ENCODE measurements around the gene MGA. TPM values are rescaled to one million over a fixed set of nuclear protein-coding genes. Genes with fewer than 3 reads are reported as not detected.
"Not testable (repeated sequence)": the region's sequence is repeated elsewhere in the genome, so short reads cannot be mapped to it uniquely, and the experiment has no call there.

The MGA gene
- polyA plus RNA-seq, 3 donors: 2.9 to 5.3 (median 3.4) TPM

- no peak overlapping the region for H3K27ac ChIP-seq (ENCODE audit: low read depth, low read length)
- 70 to 81% (median 74%) methylated on average over 4 of the region's 4 CpGs for WGBS, 3 donors
Observed at GRCh38 chr15:41692049-41692448, 31.8 kb downstream of the MGA start.

DNA sequence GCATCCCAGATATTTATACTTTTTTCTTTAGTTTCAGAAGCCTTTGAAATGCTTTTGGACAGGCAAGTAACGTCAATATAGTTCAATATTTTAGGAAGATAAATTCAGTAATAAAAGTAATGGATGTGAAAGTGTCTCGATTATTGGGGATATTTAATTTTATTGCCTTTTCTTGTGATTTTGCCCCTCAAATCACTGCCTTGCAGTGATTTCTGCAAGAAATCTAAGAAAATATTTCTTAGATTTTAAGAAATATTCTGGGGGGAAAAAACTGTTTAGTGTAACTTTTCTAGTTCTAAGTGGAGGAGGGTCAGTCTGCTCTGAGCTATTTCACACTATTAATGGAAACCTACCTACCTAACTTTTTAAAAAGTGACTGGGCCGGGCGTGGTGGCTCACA lies 33.6 kb downstream of the MGA start:
- WGBS, 3 donors: 83 to 91% (median 90%) methylated on average over 4 of the region's 4 CpGs
- H3K27ac ChIP-seq (ENCODE audit: low read depth, low read length): no peak overlapping the region

GRCh38 chr15:41695750-41696436 lies 35.7 kb downstream of the MGA start:
- no peak overlapping the region for H3K27ac ChIP-seq (ENCODE audit: low read depth, low read length)
- 39 to 74% (median 44%) methylated on average over 8 of the region's 8 CpGs for WGBS, 3 donors

DNA sequence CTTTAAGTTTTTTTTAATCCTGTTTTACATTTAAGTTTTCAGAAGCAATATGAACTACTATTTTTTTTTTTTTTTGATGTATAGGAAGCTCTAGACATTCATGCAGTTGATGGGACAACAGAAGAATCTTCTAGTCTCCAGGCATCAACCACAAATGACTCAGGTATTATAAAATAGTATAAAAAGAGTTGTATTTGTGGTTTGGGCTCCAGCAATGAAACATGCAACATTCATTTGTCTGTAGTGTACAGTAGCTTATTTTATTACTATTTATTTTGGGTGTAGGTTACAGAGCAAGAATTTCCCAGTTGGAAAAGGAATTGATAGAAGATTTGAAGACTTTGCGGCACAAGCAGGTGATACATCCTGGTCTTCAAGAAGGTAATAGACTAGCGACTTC lies 38.6 kb downstream of the MGA start:
- WGBS, 3 donors: 96 to 98% (median 97%) methylated on average over 2 of the region's 2 CpGs
- H3K27ac ChIP-seq (ENCODE audit: low read depth, low read length): no peak overlapping the region

- H3K27ac ChIP-seq (ENCODE audit: low read depth, low read length): no peak overlapping the region
Observed at GRCh38 chr15:41703120-41703519, 42.9 kb downstream of the MGA start.

GRCh38 chr15:41713047-41713446 lies 52.8 kb downstream of the MGA start:
- 55 to 68% (median 58%) methylated on average over 6 of the region's 6 CpGs for WGBS, 3 donors
- H3K27ac ChIP-seq (ENCODE audit: low read depth, low read length): no peak overlapping the region

DNA sequence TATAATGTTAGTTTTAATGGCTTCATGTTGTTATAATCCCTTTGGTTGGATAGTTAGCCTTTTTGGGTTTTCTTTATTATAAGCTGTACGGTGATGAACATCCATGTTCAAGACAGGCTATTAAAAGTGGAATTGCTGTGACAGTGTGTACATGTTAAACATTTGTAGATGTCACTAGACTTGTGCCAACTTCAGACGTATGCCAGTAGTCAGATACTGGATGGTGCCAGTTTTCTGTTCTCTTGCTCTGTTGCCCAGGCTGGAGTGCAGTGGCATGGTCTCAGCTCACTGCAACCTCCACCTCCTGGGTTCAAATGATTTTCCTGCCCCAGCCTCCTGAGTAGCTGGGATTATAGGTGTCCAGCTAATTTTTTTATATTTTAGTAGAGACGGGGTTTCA lies 54.1 kb downstream of the MGA start:
- WGBS, 3 donors: 73 to 92% (median 91%) methylated on average over 3 of the region's 3 CpGs
- H3K27ac ChIP-seq (ENCODE audit: low read depth, low read length): no peak overlapping the region

- H3K27ac ChIP-seq (ENCODE audit: low read depth, low read length): no peak overlapping the region
Observed at GRCh38 chr15:41716864-41717263, 56.7 kb downstream of the MGA start.

- no peak overlapping the region for H3K27ac ChIP-seq (ENCODE audit: low read depth, low read length)
- 83 to 97% (median 94%) methylated on average over 3 of the region's 3 CpGs for WGBS, 3 donors
Observed at GRCh38 chr15:41727143-41727542, 66.9 kb downstream of the MGA start.

DNA sequence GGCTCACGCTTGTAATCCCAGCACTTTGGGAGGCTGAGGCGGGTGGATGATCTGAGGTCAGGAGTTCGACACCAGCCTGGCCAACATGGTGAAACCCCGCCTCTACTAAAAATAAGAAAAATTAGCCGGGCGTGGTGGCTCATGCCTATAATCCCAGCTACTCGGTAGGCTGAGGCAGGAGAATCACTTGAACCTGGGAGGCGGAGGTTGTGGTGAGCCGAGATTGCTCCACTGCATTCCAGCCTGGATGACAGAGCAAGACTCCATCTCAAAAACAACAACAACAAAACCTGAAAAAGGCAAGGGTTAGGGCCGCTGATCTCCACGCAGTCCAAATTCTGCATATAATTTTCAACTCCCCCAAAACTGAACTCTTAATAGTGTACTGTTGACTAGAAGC lies 67.9 kb downstream of the MGA start:
- WGBS, 3 donors: 96 to 98% (median 96%) methylated on average over 11 of the region's 11 CpGs
- H3K27ac ChIP-seq (ENCODE audit: low read depth, low read length): not testable (repeated sequence)

DNA sequence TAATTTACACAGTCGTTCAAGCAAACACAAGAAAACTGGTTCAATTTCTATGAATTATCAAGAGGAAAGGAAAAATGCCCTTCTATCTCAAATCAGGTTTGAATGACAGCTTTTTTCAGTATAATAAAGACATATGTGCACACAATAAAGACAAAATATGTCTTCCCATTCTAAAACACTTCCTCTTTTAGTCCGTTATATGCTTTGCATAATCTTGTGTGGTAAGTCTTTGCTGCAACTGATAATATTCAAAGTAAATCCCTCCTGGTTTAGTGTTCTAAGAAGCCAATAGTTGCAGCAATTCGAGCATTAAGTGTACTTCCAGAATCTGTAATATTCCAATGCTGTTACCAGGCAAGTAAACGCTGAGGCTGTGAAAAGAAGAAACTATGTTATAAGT lies 70.3 kb downstream of the MGA start:
- WGBS, 3 donors: 54 to 76% (median 55%) methylated on average over 4 of the region's 4 CpGs
- no peak overlapping the region for H3K27ac ChIP-seq (ENCODE audit: low read depth, low read length)

- 88 to 98% (median 94%) methylated on average over 1 of the region's 1 CpG for WGBS, 3 donors
- H3K27ac ChIP-seq (ENCODE audit: low read depth, low read length): no peak overlapping the region
Observed at GRCh38 chr15:41732483-41732882, 72.3 kb downstream of the MGA start.

- WGBS, 3 donors: 96 to 97% (median 96%) methylated on average over 4 of the region's 4 CpGs
- H3K27ac ChIP-seq (ENCODE audit: low read depth, low read length): no peak overlapping the region
Observed at GRCh38 chr15:41734079-41734478, 73.9 kb downstream of the MGA start.

DNA sequence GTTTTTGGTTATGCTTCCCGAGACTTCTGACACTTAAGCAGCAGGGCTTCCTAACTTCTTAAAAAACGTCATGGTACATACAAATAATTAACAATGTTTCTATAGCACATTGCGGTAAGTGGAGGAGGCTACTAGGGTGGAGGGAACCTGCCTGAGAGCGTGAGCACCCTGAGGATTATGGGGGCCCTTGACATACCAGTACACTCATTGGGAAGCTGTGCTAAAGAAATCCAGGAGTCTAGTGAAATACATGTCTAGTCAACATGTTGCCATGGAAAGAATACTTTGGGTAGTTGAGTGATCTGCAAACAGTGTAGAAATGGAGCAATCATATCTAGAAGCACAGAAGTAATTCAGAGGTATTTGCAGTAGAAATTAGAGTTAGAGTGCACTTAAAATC lies 74.8 kb downstream of the MGA start:
- 89 to 94% (median 94%) methylated on average over 4 of the region's 4 CpGs for WGBS, 3 donors
- no peak overlapping the region for H3K27ac ChIP-seq (ENCODE audit: low read depth, low read length)

DNA sequence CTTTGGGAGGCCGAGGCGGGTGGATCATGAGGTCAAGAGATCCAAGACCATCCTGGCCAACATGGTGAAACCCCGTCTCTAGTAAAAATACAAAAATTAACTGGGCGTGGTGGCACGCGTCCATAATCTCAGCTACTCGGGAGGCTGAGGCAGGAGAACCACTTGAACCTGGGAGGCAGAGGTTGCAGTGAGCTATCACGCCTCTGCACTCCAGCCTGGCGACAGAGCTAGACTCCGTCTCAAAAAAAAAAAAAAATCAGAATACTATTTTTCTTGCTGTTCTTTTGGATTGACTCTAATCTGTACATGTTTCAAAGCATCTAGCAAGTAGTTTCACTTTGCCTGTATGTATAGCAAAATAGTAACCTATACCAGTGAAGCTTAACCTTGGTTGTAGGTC lies 75.3 kb downstream of the MGA start:
- 94 to 97% (median 96%) methylated on average over 10 of the region's 10 CpGs for WGBS, 3 donors
- not testable (repeated sequence) for H3K27ac ChIP-seq (ENCODE audit: low read depth, low read length)

DNA sequence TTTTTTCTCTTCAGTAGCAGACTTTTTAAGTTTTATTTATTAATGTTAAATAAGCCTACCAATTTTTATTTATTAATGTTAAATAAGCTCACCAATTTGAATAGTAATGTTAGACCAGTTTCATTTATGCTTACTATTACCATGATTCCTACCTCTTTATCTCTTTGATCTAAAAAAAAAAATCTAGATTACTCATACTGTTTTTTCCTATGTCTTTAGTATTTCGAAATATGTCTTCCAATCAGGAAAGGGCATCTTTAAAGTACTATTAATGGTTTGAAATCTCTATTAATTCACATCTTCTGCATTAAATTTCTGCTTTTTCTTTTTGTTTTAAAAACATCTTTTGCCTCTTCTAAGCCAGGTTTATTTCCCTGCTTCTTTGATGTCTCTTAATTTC lies 86.6 kb downstream of the MGA start:
- no peak overlapping the region for H3K27ac ChIP-seq (ENCODE audit: low read depth, low read length)
- WGBS, 3 donors: 82 to 87% (median 86%) methylated on average over 1 of the region's 1 CpG

DNA sequence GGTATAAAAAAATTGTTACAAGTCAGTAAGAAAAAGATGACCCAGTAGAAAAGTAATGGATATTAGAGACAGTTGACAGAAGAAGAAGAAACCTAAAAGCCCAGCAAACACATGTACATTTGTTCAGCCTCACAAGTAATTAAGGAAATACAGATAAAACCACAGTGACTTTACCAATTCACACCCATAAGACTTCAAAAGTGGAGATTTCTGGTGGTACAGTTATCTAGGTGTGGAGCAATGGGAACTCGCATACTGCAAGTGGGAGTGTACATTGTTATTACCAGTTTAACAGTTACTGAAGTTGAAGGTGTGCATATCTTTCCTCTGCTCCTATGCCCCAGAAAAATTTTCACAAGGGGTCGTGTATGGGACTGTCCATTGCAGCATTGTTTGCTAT lies 96.0 kb downstream of the MGA start:
- WGBS, 3 donors: 80 to 99% (median 87%) methylated on average over 2 of the region's 2 CpGs
- H3K27ac ChIP-seq (ENCODE audit: low read depth, low read length): no peak overlapping the region

- H3K27ac ChIP-seq (ENCODE audit: low read depth, low read length): no peak overlapping the region
- WGBS, 3 donors: 41 to 57% (median 54%) methylated on average over 8 of the region's 8 CpGs
Observed at GRCh38 chr15:41772720-41773331, 112.6 kb downstream of the MGA start.

DNA sequence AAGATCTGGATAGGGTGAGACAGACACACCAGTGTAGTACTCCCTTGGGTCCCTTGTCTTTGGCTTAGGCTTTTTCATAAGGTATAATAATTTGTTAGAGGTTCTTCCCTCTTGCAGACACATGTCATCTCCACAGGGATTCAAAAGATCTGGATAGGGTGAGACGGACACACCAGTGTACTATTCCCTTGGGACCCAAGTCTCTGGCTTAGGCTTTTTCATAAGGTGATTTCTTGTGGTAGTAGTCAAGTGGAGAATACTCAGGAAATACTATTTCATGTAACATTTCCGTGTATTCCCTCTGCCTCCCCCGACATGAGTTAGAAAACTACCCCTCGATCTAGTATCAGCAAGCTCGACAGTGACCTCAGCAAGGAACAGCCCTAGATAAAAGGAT lies 113.1 kb downstream of the MGA start:
- WGBS, 3 donors: 16 to 22% (median 22%) methylated on average over 5 of the region's 5 CpGs
- H3K27ac ChIP-seq (ENCODE audit: low read depth, low read length): no peak overlapping the region

DNA sequence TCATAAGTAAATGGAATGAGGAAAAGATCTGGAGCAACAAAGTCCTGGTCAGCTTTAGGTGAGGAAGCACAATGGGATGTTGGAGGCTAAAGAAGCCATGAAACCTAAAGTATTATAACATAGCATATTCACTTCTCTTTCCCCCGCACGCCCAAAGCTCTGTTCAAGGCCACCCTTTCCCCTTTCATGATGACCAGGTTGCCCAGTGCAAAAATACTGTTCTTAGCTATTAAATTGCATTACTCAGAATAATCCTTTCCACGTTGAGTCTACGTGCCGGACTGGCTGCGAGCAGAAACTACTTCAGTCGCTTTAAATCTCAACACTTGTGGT lies 113.5 kb downstream of the MGA start:
- WGBS, 3 donors: 4 to 6% (median 6%) methylated on average over 7 of the region's 7 CpGs
- H3K27ac ChIP-seq (ENCODE audit: low read depth, low read length): no peak overlapping the region
